MM.1S (cell line): ENCODE measurements around the gene NEURL1B.

Experiments used
- DNase-seq: peaks from one replicate; pipeline ENCODE4 v3.0.0-alpha.2; 2015
- H2AFZ ChIP-seq: fragments of 300-600 bp; sonication (generic); 2 replicates; pipeline ENCODE4 v1.6.0; 2016; ENCODE audit warnings: antibody characterized with exemption, low read length
- H3F3A ChIP-seq: fragments of 300-600 bp; sonication (generic); 2 replicates; pipeline ENCODE4 v1.6.1; 2016; ENCODE audit warnings: mild to moderate bottlenecking, antibody characterized with exemption, low read length, moderate library complexity, mixed read lengths; ENCODE audit not compliant: insufficient read depth
- H3K27ac ChIP-seq: fragments of 300-600 bp; sonication (generic); 2 replicates; pipeline ENCODE4 v1.5.1; 2016; ENCODE audit warnings: mild to moderate bottlenecking, low read length
- H3K27me3 ChIP-seq: fragments of 300-600 bp; sonication (generic); replicated peaks from 2 replicates; pipeline ENCODE4 v1.6.0; 2016; ENCODE audit warnings: low read length; ENCODE audit not compliant: insufficient read depth
- H3K36me3 ChIP-seq: fragments of 300-600 bp; sonication (generic); replicated peaks from 2 replicates; pipeline ENCODE4 v1.6.1; 2016; ENCODE audit warnings: mild to moderate bottlenecking, low read length, mixed read lengths; ENCODE audit not compliant: insufficient read depth
- H3K4me1 ChIP-seq: fragments of 300-600 bp; sonication (generic); 2 replicates; pipeline ENCODE4 v1.6.1; 2016; ENCODE audit warnings: low read length, mixed read lengths
- H3K4me2 ChIP-seq: fragments of 300-600 bp; sonication (generic); 2 replicates; pipeline ENCODE4 v1.6.0; 2016; ENCODE audit warnings: low read depth, low read length
- H3K4me3 ChIP-seq: fragments of 300-600 bp; sonication (generic); 2 replicates; pipeline ENCODE4 v1.5.1; 2016; ENCODE audit warnings: low read length, mixed read lengths
- H3K79me2 ChIP-seq: fragments of 300-600 bp; sonication (generic); 2 replicates; pipeline ENCODE4 v1.6.1; 2016; ENCODE audit warnings: mixed run types, low read length, mixed read lengths
- H3K9ac ChIP-seq: fragments of 300-600 bp; sonication (generic); 2 replicates; pipeline ENCODE4 v1.6.1; 2016; ENCODE audit warnings: low read length, mixed read lengths
- H3K9me2 ChIP-seq: fragments of 300-600 bp; sonication (generic); replicated peaks from 2 replicates; pipeline ENCODE4 v1.6.1; 2016; ENCODE audit warnings: mild to moderate bottlenecking, low read length, mixed read lengths; ENCODE audit not compliant: insufficient read depth
- H3K9me3 ChIP-seq: fragments of 300-600 bp; sonication (generic); replicated peaks from 2 replicates; pipeline ENCODE4 v1.6.1; 2016; ENCODE audit warnings: mild to moderate bottlenecking, low read length, mixed read lengths; ENCODE audit not compliant: insufficient read depth
- H4K20me1 ChIP-seq: fragments of 300-600 bp; sonication (generic); 2 replicates; pipeline ENCODE4 v1.6.1; 2016; ENCODE audit warnings: mild to moderate bottlenecking, low read length, moderate library complexity, mixed read lengths; ENCODE audit not compliant: insufficient read depth
- CTCF ChIP-seq: fragments of 300-600 bp; sonication (generic); IDR thresholded peaks from 2 replicates; pipeline ENCODE4 v1.5.1; 2016; ENCODE audit warnings: antibody characterized with exemption, low read length, mixed read lengths
- EZH2 ChIP-seq: fragments of 300-600 bp; sonication (generic); optimal IDR thresholded peaks from 2 replicates; pipeline ENCODE3; 2017; ENCODE audit warnings: low read depth, mild to moderate bottlenecking, antibody characterized with exemption, low read length, mixed read lengths
- EZH2phosphoT487 ChIP-seq: fragments of 300-600 bp; sonication (generic); IDR thresholded peaks from 2 replicates; pipeline ENCODE4 v1.6.1; 2018; ENCODE audit warnings: antibody characterized with exemption, low read length

NEURL1B gene

GRCh38 chr5:172694061-172694460, 53.0 kb downstream of the NEURL1B start:
- Histone ChIP-seq H3K4me1 (no peaks in the 10 kb centered on the region), H4K20me1 (no peaks in the 10 kb centered on the region), H3K36me3 (no peaks in the 10 kb centered on the region), H2AFZ (no peak overlapping the region), H3K27ac (no peak overlapping the region), H3K4me2 (no peak overlapping the region), H3K9me2 (no peaks in the 10 kb centered on the region), H3K4me3 (no peak overlapping the region), H3K9me3 (no peaks in the 10 kb centered on the region), H3F3A (no peaks in the 10 kb centered on the region), H3K9ac (no peak overlapping the region), H3K79me2 (no peaks in the 10 kb centered on the region), H3K27me3 (no peaks in the 10 kb centered on the region)
- TF ChIP-seq CTCF: no peak
- TF ChIP-seq EZH2phosphoT487: no peak
- TF ChIP-seq EZH2: no peak
- no peak for DNase-seq

DNA sequence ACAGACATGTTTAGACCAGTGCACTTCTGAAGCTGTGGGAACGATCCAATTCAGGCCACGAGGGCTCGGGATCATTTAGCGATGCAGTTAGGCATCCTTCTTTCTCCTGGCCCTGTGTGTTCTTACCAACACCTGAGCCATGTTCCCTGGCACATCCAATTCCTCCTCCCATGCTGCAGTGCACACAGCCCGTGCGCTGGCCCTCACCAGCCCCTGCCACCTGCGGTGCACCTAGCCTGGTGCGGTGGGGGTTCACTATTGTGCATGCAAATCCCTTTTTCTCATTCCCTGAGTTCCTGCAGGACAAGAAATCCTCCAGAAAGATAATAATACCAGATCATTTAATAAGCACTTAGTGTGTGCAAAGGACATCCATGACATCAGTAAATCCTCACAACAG, 53.5 kb downstream of the NEURL1B start:
- H3F3A ChIP-seq: no peaks in the 10 kb centered on the region
- H3K36me3 ChIP-seq: no peaks in the 10 kb centered on the region
- no peaks in the 10 kb centered on the region for H3K9me3 ChIP-seq
- H3K27me3 ChIP-seq: peaks cover 3% of the 10 kb centered on the region; the same call in 1 of the 2 replicates
- no peaks in the 10 kb centered on the region for H3K79me2 ChIP-seq
- no peak for DNase-seq
- no peak overlapping the region for H3K4me2 ChIP-seq
- no peak overlapping the region for H3K27ac ChIP-seq
- no peak overlapping the region for H3K9ac ChIP-seq
- H3K4me1 ChIP-seq: no peaks in the 10 kb centered on the region
- H2AFZ ChIP-seq: no peak overlapping the region
- H4K20me1 ChIP-seq: no peaks in the 10 kb centered on the region
- H3K9me2 ChIP-seq: no peaks in the 10 kb centered on the region
- no peak overlapping the region for H3K4me3 ChIP-seq
- TF ChIP-seq CTCF (no peak), EZH2phosphoT487 (no peak)

DNA sequence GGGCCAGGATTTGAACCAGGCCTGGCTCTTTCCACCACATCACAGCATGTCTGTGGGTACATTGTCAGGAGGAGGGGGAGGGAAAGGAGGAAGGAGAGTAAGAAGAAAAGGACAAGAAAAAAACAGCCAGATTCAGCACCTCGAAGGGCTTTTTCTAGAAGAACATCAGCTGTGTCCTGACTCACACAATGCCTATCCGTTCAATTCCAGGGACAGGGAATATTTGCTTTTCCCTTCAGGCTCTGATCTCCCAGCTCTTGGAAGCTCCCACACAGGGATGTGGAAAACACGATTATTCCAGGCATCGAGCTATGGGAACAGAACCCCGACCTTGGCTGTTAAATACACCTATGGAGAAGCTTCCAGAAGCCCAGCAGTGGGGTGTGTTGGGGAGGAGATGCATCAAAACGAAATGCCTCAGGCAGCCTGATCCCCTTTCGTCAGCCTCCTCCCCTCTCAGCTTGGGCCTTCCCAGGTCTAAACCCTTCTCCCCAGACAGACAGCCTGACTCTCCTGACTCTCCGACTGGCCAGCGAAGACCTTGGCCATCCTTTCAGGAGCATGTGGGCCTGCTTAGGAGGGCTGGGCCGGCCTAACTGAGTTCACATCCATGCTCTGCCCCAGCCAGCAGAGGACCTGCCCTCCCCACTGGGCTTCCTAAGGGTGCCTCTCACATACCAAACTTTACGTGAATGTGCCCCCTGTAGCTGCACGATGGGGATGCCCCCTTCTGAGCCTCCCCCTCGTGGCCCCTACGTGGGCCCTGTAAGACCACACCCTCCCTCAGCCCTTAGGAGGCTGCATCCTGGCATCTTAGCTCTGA, 54.4 kb downstream of the NEURL1B start:
- no peak overlapping the region for H2AFZ ChIP-seq
- H3K4me2 ChIP-seq: no peak overlapping the region

More for the DNA sequence above, 54.4 kb downstream of the NEURL1B start:
- Histone ChIP-seq H3K79me2 (no peaks in the 10 kb centered on the region), H3K4me1 (no peaks in the 10 kb centered on the region), H3K27ac (no peak overlapping the region), H3K9ac (no peak overlapping the region), H3F3A (no peaks in the 10 kb centered on the region), H3K9me3 (no peaks in the 10 kb centered on the region), H3K27me3 (peaks cover 11% of the 10 kb centered on the region; the same call in 1 of the 2 replicates), H3K4me3 (no peak overlapping the region), H3K36me3 (no peaks in the 10 kb centered on the region), H3K9me2 (no peaks in the 10 kb centered on the region), H4K20me1 (no peaks in the 10 kb centered on the region)
- no peak for DNase-seq
- TF ChIP-seq CTCF (no peak), EZH2phosphoT487 (no peak), EZH2 (no peak)
